GM12878 (cell line): ENCODE data around the gene SFT2D2. TPM values are rescaled to one million over a fixed set of nuclear protein-coding genes. Genes with fewer than 3 reads are reported as not detected.

Experiments used
- ATAC-seq: fragments of 200-7000 bp; cut with Tn5 transposase; 3 replicates; pipeline ENCODE4 v1.9.1; 2020; ENCODE audit warnings: mild to moderate bottlenecking, moderate library complexity
- Bru-seq: library from RNA; stranded (reverse); fragments of 400-500 nt; gene quantifications from one replicate; lab custom pipeline; 2021; lab: Mats Ljungman, UMichigan
- BruChase-seq, 2 experiments: library from RNA; stranded (reverse); fragments of 400-500 nt; gene quantifications; one replicate each; lab custom pipeline; 2021; lab: Mats Ljungman, UMichigan
- BruUV-seq: library from RNA; stranded (reverse); fragments of 400-500 nt; replicated peaks from 2 replicates; lab custom pipeline; 2021; lab: Mats Ljungman, UMichigan
- CTCF ChIA-PET: fragments of 300-600 bp; sonication (Branson Sonifier 250); formaldehyde crosslinking; extraction: SDS; loops from one replicate; lab custom pipeline; 2021; ENCODE audit warnings: inconsistent platforms; lab: Yijun Ruan, JAX
- POLR2A ChIA-PET: fragments of 350-600 bp; formaldehyde crosslinking; extraction: SDS; loops from one replicate; lab custom pipeline; 2021; ENCODE audit warnings: inconsistent platforms; lab: Charles Lee
- RAD21 ChIA-PET: fragments of 300-600 bp; sonication (Branson Sonifier 250); formaldehyde crosslinking; loops from one replicate; lab custom pipeline; 2023; ENCODE audit warnings: antibody characterized with exemption; ENCODE audit not compliant: unreplicated experiment; lab: Charles Lee
- SMC1A ChIA-PET: fragments of 300-600 bp; sonication (Branson Sonifier 250); formaldehyde crosslinking; loops from one replicate; lab custom pipeline; 2023; ENCODE audit not compliant: unreplicated experiment, uncharacterized antibody; lab: Charles Lee
- DNase-seq: peaks from one replicate; pipeline ENCODE4 v3.0.0-alpha.2; 2011; ENCODE audit warnings: low read depth, low spot score
- FAIRE-seq: peaks from 3 replicates; lab custom pipeline; 2011; peaks lifted over from hg19 to GRCh38; lab: Jason Lieb, UNC
- H2AFZ ChIP-seq: 2 replicates; pipeline ENCODE4 v1.6.0; 2011; ENCODE audit warnings: low read depth, low read length, control low read depth; ENCODE audit not compliant: control insufficient read depth
- H3K27ac ChIP-seq: 2 replicates; pipeline ENCODE4 v1.5.1; 2011; ENCODE audit warnings: control low read depth; ENCODE audit not compliant: control insufficient read depth, insufficient read depth
- H3K27me3 ChIP-seq, 2 experiments: replicated peaks in 1 of 2; 2 replicates each; pipeline versions ENCODE4 v1.6.0 to v1.6.1; 2011; ENCODE audit warnings: low read length in 1 of 2; ENCODE audit not compliant: control insufficient read depth in 2 of 2, insufficient read depth in 2 of 2
- H3K36me3 ChIP-seq, 2 experiments: 2 replicates each; pipeline ENCODE4 v1.5.1; 2011; ENCODE audit warnings: low read length in 1 of 2; ENCODE audit not compliant: control insufficient read depth in 2 of 2, insufficient read depth in 2 of 2
- H3K4me1 ChIP-seq: 2 replicates; pipeline ENCODE4 v1.6.1; 2011; ENCODE audit warnings: mild to moderate bottlenecking, low read length, moderate library complexity, mixed read lengths; ENCODE audit not compliant: control insufficient read depth, insufficient read depth
- H3K4me2 ChIP-seq: 2 replicates; pipeline ENCODE4 v1.6.0; 2011; ENCODE audit warnings: control low read depth; ENCODE audit not compliant: control insufficient read depth, insufficient read depth
- H3K4me3 ChIP-seq: fragments of 200-600 bp; sonication (generic); 2 replicates; pipeline ENCODE4 v1.5.1; 2016
- H3K79me2 ChIP-seq: 2 replicates; pipeline ENCODE4 v1.6.0; 2011; ENCODE audit warnings: low read length; ENCODE audit not compliant: control insufficient read depth, insufficient read depth
- H3K9ac ChIP-seq: 2 replicates; pipeline ENCODE4 v1.8.0; 2011; ENCODE audit warnings: low read length, control low read depth, mixed read lengths; ENCODE audit not compliant: control insufficient read depth, insufficient read depth
- H3K9me3 ChIP-seq: replicated peaks from 3 replicates; pipeline ENCODE4 v1.5.1; 2011; ENCODE audit warnings: mild to moderate bottlenecking, low read length; ENCODE audit not compliant: control insufficient read depth, insufficient read depth
- H4K20me1 ChIP-seq: 2 replicates; pipeline ENCODE4 v1.6.0; 2011; ENCODE audit not compliant: control insufficient read depth, insufficient read depth
- BRCA1 ChIP-seq: IDR thresholded peaks from 2 replicates; pipeline ENCODE4 v1.6.1; 2011; ENCODE audit warnings: low read depth, low read length, improper control_type of control experiment
- ETV6 ChIP-seq, 2 experiments: fragments of 450-650 bp in 1 of 2; IDR thresholded peaks in 1 of 2; conservative IDR thresholded peaks in 1 of 2; 2 replicates each; pipeline ENCODE4 v1.6.1; 2014; ENCODE audit warnings: antibody characterized with exemption in 1 of 2, borderline replicate concordance in 1 of 2, low read depth in 1 of 2, mild to moderate bottlenecking in 1 of 2, moderate library complexity in 1 of 2
- PAX5 ChIP-seq: IDR thresholded peaks from 2 replicates; pipeline ENCODE4 v1.6.1; 2011; ENCODE audit warnings: low read depth, low read length, borderline replicate concordance
- RB1 ChIP-seq: fragments of 450-650 bp; formaldehyde crosslinking; IDR thresholded peaks from 2 replicates; pipeline ENCODE4 v1.6.1; 2017; ENCODE audit warnings: mild to moderate bottlenecking, borderline replicate concordance
- TCF7 ChIP-seq: IDR thresholded peaks from 2 replicates; pipeline ENCODE4 v1.6.1; 2014; ENCODE audit warnings: antibody characterized with exemption, borderline replicate concordance
- ZNF207 ChIP-seq: fragments of 450-650 bp; IDR thresholded peaks from 2 replicates; pipeline ENCODE4 v1.6.1; 2014; ENCODE audit warnings: antibody characterized with exemption, mild to moderate bottlenecking, borderline replicate concordance
- WGBS: methylation state at CpG from one replicate; pipeline ENCODE4 v1.1.6; 2016; ENCODE audit warnings: low lambda C conversion rate; ENCODE audit not compliant: insufficient replicate concordance, insufficient coverage; ENCODE audit errors: missing lambda C conversion rate; 5-methylcytosine and 5-hydroxymethylcytosine counted together
- in situ Hi-C: fragments of 300-500 bp; cut with MboI; formaldehyde crosslinking; loops from 9 replicates; pipeline ENCODE4 v1.14.3; 2018; ENCODE audit warnings: mixed read lengths
- intact Hi-C: fragments of 100-400 bp; cut with micrococcal nuclease; formaldehyde crosslinking; loops from one replicate; pipeline ENCODE4 v1.14.2; 2022; ENCODE audit not compliant: unreplicated experiment
- long read RNA-seq, 2 experiments: library from polyadenylated mRNA; unstranded; transcript quantifications; one replicate each; pipeline ENCODE4 v2.0.0, GENCODE V29; 2019 to 2020
- polyA minus RNA-seq, 3 experiments: library from RNA; depleted of rRNA, polyadenylated mRNA; stranded (reverse); fragments of >200 nt; gene quantifications; 2 replicates each; pipeline ENCODE4 v1.2.3, GENCODE V29; 2011
- polyA plus RNA-seq, 11 experiments: library from polyadenylated mRNA; depleted of rRNA in 4 of 11; unstranded in 6 of 11; stranded (reverse) in 5 of 11; fragments of >200 nt; fragmentation: Nextera tagmentation in 4 of 11; fragmentation: Illumina TruSeq in 1 of 11; extraction: Ambion mirVana in 4 of 11; extraction: Trizol in 1 of 11; gene quantifications; 1 replicate in 1 of 11; 2 replicates in 10 of 11; pipeline versions ENCODE4 v1.2.1 to v1.2.3, GENCODE V29; 2011 to 2016; ENCODE audit warnings: inconsistent platforms in 2 of 11, missing spikeins in 2 of 11, low read depth in 1 of 11
- total RNA-seq, 4 experiments: library from RNA; depleted of rRNA in 3 of 4; stranded (reverse); fragments of >200 nt in 3 of 4; fragmentation: Illumina TruSeq in 1 of 4; extraction: Trizol in 1 of 4; gene quantifications; 2 replicates each; pipeline versions ENCODE4 v1.2.1 to v1.2.3, GENCODE V29; 2013 to 2021
- TF ChIP-seq, protein P1 (sequence below): fragments of 450-650 bp; IDR thresholded peaks from 2 replicates; pipeline ENCODE4 v1.6.1; 2017; ENCODE audit warnings: mild to moderate bottlenecking, moderate library complexity
- TF ChIP-seq, protein P2 (sequence below): IDR thresholded peaks from 2 replicates; pipeline ENCODE4 v1.6.1; 2011; ENCODE audit warnings: borderline replicate concordance, low read depth, mild to moderate bottlenecking, moderate library complexity, low read length; ENCODE audit not compliant: insufficient read depth, poor library complexity, severe bottlenecking
- TF ChIP-seq, protein P3 (sequence below): IDR thresholded peaks from 2 replicates; pipeline ENCODE4 v1.6.1; 2012; ENCODE audit warnings: low read depth, low read length, improper control_type of control experiment

Gene SFT2D2
- 122 and 133 TPM in 2 replicates for total RNA-seq (2013; cell fraction: nucleolus; rRNA removed)
- total RNA-seq (2014; rRNA removed) (25.6 and 31.8 TPM in 2 replicates), total RNA-seq (2014; rRNA removed; fragmentation: Illumina TruSeq; extraction: Trizol) (24.2 and 24.9 TPM in 2 replicates), total RNA-seq (2021) (49.0 and 52.1 TPM in 2 replicates), polyA plus RNA-seq (2011; rRNA removed) (49.6 and 56.9 TPM in 2 replicates), polyA plus RNA-seq (2014; fragmentation: Illumina TruSeq; extraction: Trizol) (12.3 and 15.7 TPM in 2 replicates), polyA plus RNA-seq (2014; fragmentation: Nextera tagmentation; extraction: Ambion mirVana) (1 to 10 TPM; 5.6 to 6.3 TPM), polyA plus RNA-seq (2014; rRNA removed) (16.4 and 17.5 TPM in 2 replicates), polyA plus RNA-seq (2016; fragmentation: Nextera tagmentation; extraction: Ambion mirVana) (10 to 100 TPM; 39.1 to 48.5 TPM), polyA minus RNA-seq (2011; rRNA and poly(A)+ RNA removed) (91.6 and 161 TPM in 2 replicates), Bru-seq, nascent RNA (percentile 96 among the genes with signal in this experiment), BruChase-seq, experiment 1, labeled RNA remaining after a 6-hour chase (percentile 99 among the genes with signal in this experiment), BruChase-seq, experiment 2, labeled RNA remaining after a 2-hour chase (percentile 99 among the genes with signal in this experiment)
- polyA plus RNA-seq (2011; ENCODE audit: low read depth) = 12.6 TPM
- polyA plus RNA-seq (2011; cell fraction: cytosol; rRNA removed) = 22.4 and 28.0 TPM in 2 replicates
- 22.6 and 26.0 TPM in 2 replicates for polyA plus RNA-seq (2011; cell fraction: nucleus; rRNA removed)
- polyA plus RNA-seq (2012) = 9.6 and 14.1 TPM in 2 replicates
- polyA minus RNA-seq (2011; cell fraction: cytosol; rRNA and poly(A)+ RNA removed) = 38.8 and 49.8 TPM in 2 replicates
- polyA minus RNA-seq (2011; cell fraction: nucleus; rRNA and poly(A)+ RNA removed) = 16.3 and 30.0 TPM in 2 replicates
- long read RNA-seq, experiment 1, full-length matches to known transcripts = 5 of 8 reads
- long read RNA-seq, experiment 1, partial matches to known transcripts = 0 of 8 reads
- long read RNA-seq, experiment 1, other reads (novel, unspliced or antisense) = 3 of 8 reads
- long read RNA-seq, experiment 2, full-length matches to known transcripts = 12 of 38 reads
- long read RNA-seq, experiment 2, partial matches to known transcripts = 9 of 38 reads
- long read RNA-seq, experiment 2, other reads (novel, unspliced or antisense) = 17 of 38 reads

DNA sequence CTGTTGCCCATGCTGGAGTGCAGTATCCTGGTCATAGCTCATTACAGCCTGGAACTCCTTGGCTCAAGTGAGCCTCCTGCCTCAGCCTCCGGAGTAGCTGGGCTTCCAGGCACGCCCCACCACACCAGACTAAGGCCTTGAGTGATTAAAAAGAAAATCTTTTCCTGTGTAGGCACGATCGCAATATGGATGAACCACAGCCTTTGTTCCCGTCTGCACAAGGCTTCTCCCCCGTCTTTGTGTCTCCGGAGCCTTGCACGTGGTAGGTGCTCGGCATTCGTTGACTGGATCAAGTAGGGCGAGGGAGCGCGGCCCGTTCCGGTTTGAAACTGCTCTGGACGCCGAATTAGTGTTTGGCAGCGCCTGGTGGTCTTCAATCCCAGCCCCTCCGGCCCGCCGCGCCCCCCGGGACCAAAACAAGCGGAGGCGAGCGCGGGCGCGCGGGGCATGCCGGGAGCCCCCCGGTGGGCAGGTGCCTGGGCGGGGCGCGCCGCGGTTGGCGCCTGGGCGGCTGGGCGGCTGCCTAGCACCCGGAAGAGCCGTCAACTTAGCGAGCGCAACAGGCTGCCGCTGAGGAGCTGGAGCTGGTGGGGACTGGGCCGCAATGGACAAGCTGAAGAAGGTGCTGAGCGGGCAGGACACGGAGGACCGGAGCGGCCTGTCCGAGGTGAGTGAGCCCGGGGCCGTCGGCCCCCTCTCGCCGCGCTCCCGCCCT is at the start of gene SFT2D2:
SFT2D2 (plus strand) TSS at position 529 of the 715 bp plus-strand sequence; CDS start at position 605, 76 bp downstream.
- ChIA-PET RAD21 (interaction anchor here (0.6 to 2.9 kb wide), 10 partner anchors 10 to 1157 kb away, joined by 3 to 16 read pairs (median 3); partner anchors contain the start of genes DCAF6, MPC2 and TIPRL), POLR2A (interaction anchor here (0.6 to 2.9 kb wide), 9 partner anchors 9 to 509 kb away, joined by 3 to 21 read pairs (median 4); partner anchors contain the start of genes DCAF6 and TIPRL), CTCF (interaction anchor here (0.6 to 3.8 kb wide), 7 partner anchors 9 to 1512 kb away, joined by 3 to 38 read pairs (median 9); no protein-coding TSS in a partner anchor), SMC1A (interaction anchor here (1.0 to 2.4 kb wide), 3 partner anchors 9 to 143 kb away, joined by 3 to 14 read pairs (median 4); no protein-coding TSS in a partner anchor)
- no peak for DNase-seq
- Histone ChIP-seq H3K4me2 (peak within 1 kb of the TSS; percentile 93), H4K20me1 (peaks cover 6% of the 10 kb centered on the region; the same call in 1 of the 2 replicates), H3K36me3 (peaks cover 3 to 9% of the 10 kb centered on the region in 2 experiments; a peak in 1 of 4 replicates), H3K4me1 (peaks cover 28% of the 10 kb centered on the region), H2AFZ (peak within 1 kb of the TSS; percentile 93), H3K27ac (peak within 1 kb of the TSS; percentile 85), H3K4me3 (peak within 1 kb of the TSS; percentile 79), H3K27me3 (no peaks in the 10 kb centered on the region), H3K9ac (peak within 1 kb of the TSS; percentile 89), H3K9me3 (no peaks in the 10 kb centered on the region; the same call in 2 of the 3 replicates), H3K79me2 (peaks cover 47% of the 10 kb centered on the region)
- intact Hi-C loops = loop anchor here (2.0 to 5.0 kb wide), 2 partner anchors 47 to 143 kb away; partner anchors contain the start of gene TIPRL
- TSS peak; percentile 97 for BruUV-seq
- in situ Hi-C loops = no loop called here
- FAIRE-seq = no peak
- WGBS = 3% methylated on average over 58 of the region's 58 CpGs
- peak; percentile 92 for ATAC-seq
- TF ChIP-seq, protein P1, sequence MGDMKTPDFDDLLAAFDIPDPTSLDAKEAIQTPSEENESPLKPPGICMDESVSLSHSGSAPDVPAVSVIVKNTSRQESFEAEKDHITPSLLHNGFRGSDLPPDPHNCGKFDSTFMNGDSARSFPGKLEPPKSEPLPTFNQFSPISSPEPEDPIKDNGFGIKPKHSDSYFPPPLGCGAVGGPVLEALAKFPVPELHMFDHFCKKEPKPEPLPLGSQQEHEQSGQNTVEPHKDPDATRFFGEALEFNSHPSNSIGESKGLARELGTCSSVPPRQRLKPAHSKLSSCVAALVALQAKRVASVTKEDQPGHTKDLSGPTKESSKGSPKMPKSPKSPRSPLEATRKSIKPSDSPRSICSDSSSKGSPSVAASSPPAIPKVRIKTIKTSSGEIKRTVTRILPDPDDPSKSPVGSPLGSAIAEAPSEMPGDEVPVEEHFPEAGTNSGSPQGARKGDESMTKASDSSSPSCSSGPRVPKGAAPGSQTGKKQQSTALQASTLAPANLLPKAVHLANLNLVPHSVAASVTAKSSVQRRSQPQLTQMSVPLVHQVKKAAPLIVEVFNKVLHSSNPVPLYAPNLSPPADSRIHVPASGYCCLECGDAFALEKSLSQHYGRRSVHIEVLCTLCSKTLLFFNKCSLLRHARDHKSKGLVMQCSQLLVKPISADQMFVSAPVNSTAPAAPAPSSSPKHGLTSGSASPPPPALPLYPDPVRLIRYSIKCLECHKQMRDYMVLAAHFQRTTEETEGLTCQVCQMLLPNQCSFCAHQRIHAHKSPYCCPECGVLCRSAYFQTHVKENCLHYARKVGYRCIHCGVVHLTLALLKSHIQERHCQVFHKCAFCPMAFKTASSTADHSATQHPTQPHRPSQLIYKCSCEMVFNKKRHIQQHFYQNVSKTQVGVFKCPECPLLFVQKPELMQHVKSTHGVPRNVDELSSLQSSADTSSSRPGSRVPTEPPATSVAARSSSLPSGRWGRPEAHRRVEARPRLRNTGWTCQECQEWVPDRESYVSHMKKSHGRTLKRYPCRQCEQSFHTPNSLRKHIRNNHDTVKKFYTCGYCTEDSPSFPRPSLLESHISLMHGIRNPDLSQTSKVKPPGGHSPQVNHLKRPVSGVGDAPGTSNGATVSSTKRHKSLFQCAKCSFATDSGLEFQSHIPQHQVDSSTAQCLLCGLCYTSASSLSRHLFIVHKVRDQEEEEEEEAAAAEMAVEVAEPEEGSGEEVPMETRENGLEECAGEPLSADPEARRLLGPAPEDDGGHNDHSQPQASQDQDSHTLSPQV = peak; percentile 92
- TF ChIP-seq, protein P2, sequence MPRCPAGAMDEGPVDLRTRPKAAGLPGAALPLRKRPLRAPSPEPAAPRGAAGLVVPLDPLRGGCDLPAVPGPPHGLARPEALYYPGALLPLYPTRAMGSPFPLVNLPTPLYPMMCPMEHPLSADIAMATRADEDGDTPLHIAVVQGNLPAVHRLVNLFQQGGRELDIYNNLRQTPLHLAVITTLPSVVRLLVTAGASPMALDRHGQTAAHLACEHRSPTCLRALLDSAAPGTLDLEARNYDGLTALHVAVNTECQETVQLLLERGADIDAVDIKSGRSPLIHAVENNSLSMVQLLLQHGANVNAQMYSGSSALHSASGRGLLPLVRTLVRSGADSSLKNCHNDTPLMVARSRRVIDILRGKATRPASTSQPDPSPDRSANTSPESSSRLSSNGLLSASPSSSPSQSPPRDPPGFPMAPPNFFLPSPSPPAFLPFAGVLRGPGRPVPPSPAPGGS = no peak
- TF ChIP-seq ZNF207 (0 out of 2 replicates have a peak, but pooled peaks have one; percentile 64), ETV6 (conservative IDR thresholded peaks at IDR 0.05 in 1 of 2, IDR thresholded peaks at IDR 0.05 in 1 of 2; ENCODE audit: borderline replicate concordance in 1 of 2, low read depth in 1 of 2) (no peak), BRCA1 (no peak), TCF7 (no peak), RB1 (peak; percentile 92; the same call in 1 of the 2 replicates), PAX5 (no peak)
- TF ChIP-seq, protein P3, sequence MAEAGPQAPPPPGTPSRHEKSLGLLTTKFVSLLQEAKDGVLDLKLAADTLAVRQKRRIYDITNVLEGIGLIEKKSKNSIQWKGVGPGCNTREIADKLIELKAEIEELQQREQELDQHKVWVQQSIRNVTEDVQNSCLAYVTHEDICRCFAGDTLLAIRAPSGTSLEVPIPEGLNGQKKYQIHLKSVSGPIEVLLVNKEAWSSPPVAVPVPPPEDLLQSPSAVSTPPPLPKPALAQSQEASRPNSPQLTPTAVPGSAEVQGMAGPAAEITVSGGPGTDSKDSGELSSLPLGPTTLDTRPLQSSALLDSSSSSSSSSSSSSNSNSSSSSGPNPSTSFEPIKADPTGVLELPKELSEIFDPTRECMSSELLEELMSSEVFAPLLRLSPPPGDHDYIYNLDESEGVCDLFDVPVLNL = 0 out of 2 replicates have a peak, but pooled peaks have one; percentile 38
